SK-N-SH (cell line): ENCODE data around the gene BPIFB3. TPM values are rescaled to one million over a fixed set of nuclear protein-coding genes. Genes with fewer than 3 reads are reported as not detected.

ENCODE experiments used
- CTCF ChIA-PET: fragments of 300-600, 350-600 bp; formaldehyde crosslinking; extraction: SDS; loops from one replicate; lab custom pipeline; 2021; lab: Yijun Ruan, JAX
- POLR2A ChIA-PET: fragments of 350-600 bp; sonication (Branson Sonifier 250); formaldehyde crosslinking; extraction: SDS; loops from one replicate; lab custom pipeline; 2020; ENCODE audit warnings: antibody characterized with exemption, inconsistent platforms; lab: Yijun Ruan, JAX
- DNase-seq: peaks from one replicate; pipeline ENCODE4 v3.0.0; 2012
- H2AFZ ChIP-seq: fragments of 200-600 bp; sonication (generic); 2 replicates; pipeline ENCODE4 v1.8.1; 2016; ENCODE audit warnings: antibody characterized with exemption, mild to moderate bottlenecking, low read depth
- H3F3A ChIP-seq: fragments of 200-600 bp; sonication (generic); replicated peaks from 2 replicates; pipeline ENCODE3; 2016; ENCODE audit warnings: antibody characterized with exemption, mild to moderate bottlenecking; ENCODE audit not compliant: insufficient read depth
- H3K27ac ChIP-seq, 2 experiments: fragments of 200-500 bp in 1 of 2; fragments of 200-600 bp in 1 of 2; sonication (Bioruptor generic) in 1 of 2; sonication (generic), shearing (Covaris generic) in 1 of 2; 2 replicates each; pipeline versions ENCODE4 v1.5.1 to v1.6.1; 2014 to 2016; ENCODE audit warnings: low read depth in 2 of 2, inconsistent platforms in 1 of 2, low read length in 1 of 2, mild to moderate bottlenecking in 1 of 2, mixed read lengths in 1 of 2
- H3K27me3 ChIP-seq: fragments of 200-600 bp; sonication (generic), shearing (Covaris generic); 2 replicates; pipeline ENCODE4 v1.6.1; 2016; ENCODE audit warnings: mixed run types; ENCODE audit not compliant: insufficient read depth
- H3K36me3 ChIP-seq, 2 experiments: fragments of 200-500 bp in 1 of 2; fragments of 200-600 bp in 1 of 2; sonication (Bioruptor generic) in 1 of 2; sonication (generic) in 1 of 2; replicated peaks in 1 of 2; 2 replicates each; pipeline versions ENCODE3 to v1.5.1; 2014 to 2016; ENCODE audit warnings: low read length in 1 of 2, mild to moderate bottlenecking in 1 of 2; ENCODE audit not compliant: insufficient read depth in 2 of 2, control insufficient read depth in 1 of 2
- H3K4me1 ChIP-seq, 2 experiments: fragments of 200-500 bp in 1 of 2; fragments of 200-600 bp in 1 of 2; sonication (Bioruptor generic) in 1 of 2; sonication (generic), shearing (Covaris generic) in 1 of 2; 2 replicates each; pipeline versions ENCODE4 v1.5.1 to v1.6.1; 2014 to 2016; ENCODE audit warnings: low read depth in 1 of 2, low read length in 1 of 2, mixed run types in 1 of 2; ENCODE audit not compliant: insufficient read depth in 2 of 2, control insufficient read depth in 1 of 2
- H3K4me2 ChIP-seq: fragments of 200-600 bp; sonication (generic), shearing (Covaris generic); 2 replicates; pipeline ENCODE4 v1.6.1; 2017; ENCODE audit warnings: mixed run types
- H3K4me3 ChIP-seq, 2 experiments: fragments of 200-500 bp in 1 of 2; fragments of 200-600 bp in 1 of 2; sonication (Bioruptor generic) in 1 of 2; sonication (generic), shearing (Covaris generic) in 1 of 2; 2 replicates each; pipeline versions ENCODE4 v1.5.1 to v1.8.1; 2014 to 2016; ENCODE audit warnings: low read depth in 2 of 2, inconsistent platforms in 1 of 2, low read length in 1 of 2, mild to moderate bottlenecking in 1 of 2, mixed read lengths in 1 of 2, moderate library complexity in 1 of 2
- H3K79me2 ChIP-seq: fragments of 200-600 bp; sonication (generic); 2 replicates; pipeline ENCODE4 v1.8.1; 2017; ENCODE audit warnings: mild to moderate bottlenecking; ENCODE audit not compliant: insufficient read depth
- H3K9ac ChIP-seq: fragments of 200-600 bp; sonication (generic); 2 replicates; pipeline ENCODE4 v1.6.1; 2017; ENCODE audit warnings: mixed run types
- H3K9me2 ChIP-seq: fragments of 200-600 bp; sonication (generic); 2 replicates; pipeline ENCODE4 v1.6.1; 2017; ENCODE audit warnings: mixed run types
- H3K9me3 ChIP-seq: fragments of 200-600 bp; sonication (generic); 2 replicates; pipeline ENCODE4 v1.6.1; 2017; ENCODE audit warnings: mixed run types, mild to moderate bottlenecking, moderate library complexity
- H4K20me1 ChIP-seq: fragments of 200-600 bp; sonication (generic); 2 replicates; pipeline ENCODE4 v1.6.1; 2017; ENCODE audit warnings: mild to moderate bottlenecking, mixed run types; ENCODE audit not compliant: insufficient read depth
- CHD2 ChIP-seq: fragments of 150-350 bp; IDR thresholded peaks from 2 replicates; pipeline ENCODE4 v1.6.1; 2018; ENCODE audit warnings: low read length; ENCODE audit not compliant: partially characterized antibody
- CTCF ChIP-seq: fragments of 200-600 bp; sonication (generic); IDR thresholded peaks from 2 replicates; pipeline ENCODE4 v1.6.1; 2017; ENCODE audit warnings: antibody characterized with exemption, mild to moderate bottlenecking, moderate library complexity
- EP300 ChIP-seq, 2 experiments: IDR thresholded peaks; 2 replicates each; pipeline versions ENCODE4 v1.4.0 to v1.6.1; 2012; ENCODE audit warnings: borderline replicate concordance in 1 of 2, low read depth in 1 of 2, low read length in 1 of 2
- FOXM1 ChIP-seq: IDR thresholded peaks from 2 replicates; pipeline ENCODE4 v1.4.0; 2012; ENCODE audit warnings: low read depth, mild to moderate bottlenecking
- GABPA ChIP-seq: IDR thresholded peaks from 2 replicates; pipeline ENCODE4 v1.4.0; 2012; ENCODE audit warnings: low read depth, mild to moderate bottlenecking
- GATA2 ChIP-seq: sonication (generic); formaldehyde crosslinking; IDR thresholded peaks from 2 replicates; pipeline ENCODE4 v1.5.0; 2020; ENCODE audit warnings: mild to moderate bottlenecking, missing genetic modification reagents
- IRF3 ChIP-seq: fragments of 150-350 bp; IDR thresholded peaks from 2 replicates; pipeline ENCODE4 v1.6.1; 2016; ENCODE audit warnings: mild to moderate bottlenecking, low read depth, low read length
- MAX ChIP-seq: IDR thresholded peaks from 2 replicates; pipeline ENCODE4 v1.4.0; 2012; ENCODE audit warnings: low read depth
- NFIC ChIP-seq: IDR thresholded peaks from 2 replicates; pipeline ENCODE4 v1.4.0; 2012; ENCODE audit warnings: borderline replicate concordance
- POLR2AphosphoS5 ChIP-seq: IDR thresholded peaks from 2 replicates; pipeline ENCODE4 v1.6.1; 2012; ENCODE audit warnings: low read depth, low read length
- RCOR1 ChIP-seq: fragments of 150-350 bp; IDR thresholded peaks from 2 replicates; pipeline ENCODE4 v1.6.1; 2017; ENCODE audit warnings: antibody characterized with exemption, low read length
- REST ChIP-seq: IDR thresholded peaks from 2 replicates; pipeline ENCODE4 v1.6.1; 2012; ENCODE audit warnings: mild to moderate bottlenecking, low read depth, low read length, moderate library complexity
- RFX5 ChIP-seq: IDR thresholded peaks from 2 replicates; pipeline ENCODE4 v1.6.1; 2012; ENCODE audit warnings: mild to moderate bottlenecking, improper control_type of control experiment, low read length
- SMC3 ChIP-seq: IDR thresholded peaks from 2 replicates; pipeline ENCODE4 v1.6.1; 2012; ENCODE audit warnings: low read depth, low read length, improper control_type of control experiment
- TAF1 ChIP-seq: IDR thresholded peaks from 2 replicates; pipeline ENCODE4 v1.6.1; 2012; ENCODE audit warnings: low read depth, mild to moderate bottlenecking, low read length, moderate library complexity, borderline replicate concordance
- YY1 ChIP-seq: IDR thresholded peaks from 2 replicates; pipeline ENCODE4 v1.4.0; 2012; ENCODE audit warnings: low read depth, mild to moderate bottlenecking
- ZBTB33 ChIP-seq: IDR thresholded peaks from 2 replicates; pipeline ENCODE4 v1.4.0; 2012; ENCODE audit warnings: low read depth, borderline replicate concordance
- WGBS: methylation state at CpG from one replicate; pipeline ENCODE4 v1.1.6; 2017; ENCODE audit warnings: low lambda C conversion rate; 5-methylcytosine and 5-hydroxymethylcytosine counted together
- polyA plus RNA-seq, 3 experiments: library from polyadenylated mRNA; depleted of rRNA; stranded (reverse); fragments of >200 nt; gene quantifications; 2 replicates each; pipeline ENCODE4 v1.2.3, GENCODE V29; 2012

BPIFB3 gene
- polyA plus RNA-seq, 1 of the 3 experiments (the other 2 are of a cell fraction): not detected

GRCh38 chr20:33022289-33022688 is 31.4 kb upstream of the BPIFB3 start:
- Histone ChIP-seq H3K79me2 (no peaks in the 10 kb centered on the region), H3K27ac (no peak overlapping the region), H3K4me2 (no peak overlapping the region), H3K9ac (no peak overlapping the region), H3F3A (no peaks in the 10 kb centered on the region), H3K9me2 (no peaks in the 10 kb centered on the region), H3K4me1 (no peaks in the 10 kb centered on the region), H3K4me3 (no peak overlapping the region), H3K27me3 (peaks cover 14% of the 10 kb centered on the region; the same call in 1 of the 2 replicates), H3K9me3 (no peaks in the 10 kb centered on the region), H3K36me3 (no peaks in the 10 kb centered on the region), H2AFZ (no peak overlapping the region), H4K20me1 (no peaks in the 10 kb centered on the region)
- 17% methylated on average over 2 of the region's 4 CpGs for WGBS
- POLR2A ChIA-PET: no interaction called here
- CTCF ChIA-PET: no interaction called here
- TF ChIP-seq TAF1: no peak
- no peak for TF ChIP-seq SMC3
- no peak for DNase-seq

GRCh38 chr20:33022694-33023438 is 30.8 kb upstream of the BPIFB3 start:
- Histone ChIP-seq H3K79me2 (no peaks in the 10 kb centered on the region), H4K20me1 (no peaks in the 10 kb centered on the region), H3K9ac (no peak overlapping the region), H3K4me1 (no peaks in the 10 kb centered on the region), H3F3A (no peaks in the 10 kb centered on the region), H3K27me3 (peaks cover 10% of the 10 kb centered on the region; the same call in 1 of the 2 replicates), H3K4me2 (no peak overlapping the region), H2AFZ (no peak overlapping the region), H3K9me3 (no peaks in the 10 kb centered on the region), H3K4me3 (no peak overlapping the region), H3K9me2 (no peaks in the 10 kb centered on the region), H3K27ac (no peak overlapping the region), H3K36me3 (no peaks in the 10 kb centered on the region)
- ChIA-PET CTCF (interaction anchor here (1.4 kb wide), 1 partner anchor 9 kb away, joined by 3 read pairs; no protein-coding TSS in a partner anchor), POLR2A (no interaction called here)
- DNase-seq: no peak
- WGBS: 0% methylated on average over 6 of the region's 7 CpGs
- TF ChIP-seq GATA2 (CRISPR knock-in tag): no peak
- TF ChIP-seq RFX5: no peak
- TF ChIP-seq IRF3: no peak
- no peak for TF ChIP-seq CTCF
- TF ChIP-seq FOXM1: no peak
- TF ChIP-seq ZBTB33: no peak
- no peak for TF ChIP-seq NFIC
- TF ChIP-seq TAF1: no peak
- TF ChIP-seq REST: no peak
- no peak for TF ChIP-seq YY1
- no peak for TF ChIP-seq POLR2AphosphoS5
- no peak for TF ChIP-seq CHD2
- no peak for TF ChIP-seq MAX
- no peak for TF ChIP-seq GABPA
- TF ChIP-seq EP300 (IDR thresholded peaks at IDR 0.05; ENCODE audit: borderline replicate concordance in 1 of 2, low read depth in 1 of 2, low read length in 1 of 2): no peak
- TF ChIP-seq RCOR1: no peak
